ENCODE measurements around the gene RSPO1. TPM values are rescaled to one million over a fixed set of nuclear protein-coding genes. Genes with fewer than 3 reads are reported as not detected.

RSPO1 gene
- total and polyA plus RNA-seq, 2 donors (not counting 1 experiment from before 2014, with no cell fraction given), result not detected

- Histone ChIP-seq H3K27ac (ENCODE audit: low read length in 2 of 2) (no peak overlapping the region), H3K4me1 (ENCODE audit: control insufficient read depth in 2 of 2, insufficient read depth in 2 of 2, low read length in 2 of 2) (no peaks in the 10 kb centered on the region), H4K20me1 (ENCODE audit: control insufficient read depth, insufficient read depth, low read length, poor library complexity, severe bottlenecking) (no peaks in the 10 kb centered on the region), H3K4me3 (ENCODE audit: control extremely low read depth in 1 of 5, extremely low read depth in 1 of 5, insufficient read depth in 1 of 5, low read depth in 2 of 5, low read length in 4 of 5) (no peak overlapping the region), H3K9me3 (ENCODE audit: control extremely low read depth in 1 of 3, control insufficient read depth in 2 of 3, insufficient read depth in 1 of 3, low read length in 2 of 3) (no peaks in the 10 kb centered on the region), H2AFZ (ENCODE audit: insufficient read depth, low read depth, low read length, poor library complexity, severe bottlenecking) (peak overlapping the region; percentile 27), H3K4me2 (replicated peaks; ENCODE audit: low read depth, low read length, poor library complexity, severe bottlenecking) (no peak overlapping the region), H3K79me2 (ENCODE audit: control insufficient read depth, insufficient read depth, low read length) (no peaks in the 10 kb centered on the region), H3K36me3 (replicated peaks in 1 of 2; ENCODE audit: control extremely low read depth in 1 of 2, control insufficient read depth in 1 of 2, extremely low read depth in 1 of 2, insufficient read depth in 2 of 2, low read length in 1 of 2) (no peaks in the 10 kb centered on the region), H3K27me3 (replicated peaks in 1 of 4; ENCODE audit: control extremely low read depth in 1 of 4, control insufficient read depth in 3 of 4, insufficient read depth in 4 of 4, low read length in 3 of 4) (peaks cover 0 to 4% (median 2%) of the 10 kb centered on the region in 4 experiments), H3K9ac (ENCODE audit: low read length) (no peak overlapping the region)
- ChIA-PET CTCF (interaction anchor here (1.1 to 13.5 kb wide), 2 partner anchors 9 to 71 kb away, joined by 3 to 328 read pairs; no protein-coding TSS in a partner anchor), POLR2A (no interaction called here)
- Mint-ChIP-seq H3K27ac (no peak overlapping the region), H3K27me3 (peaks cover 15% of the 10 kb centered on the region), H3K4me3 (no peak overlapping the region), H3K9me3 (ENCODE audit: insufficient read depth) (no peaks in the 10 kb centered on the region), H3K4me1 (no peaks in the 10 kb centered on the region)
- intact Hi-C loops (cut with micrococcal nuclease), result no loop called here
- WGBS (ENCODE audit: insufficient coverage), result 38% methylated on average over 1 of the region's 2 CpGs
- no peak for DNase-seq
- no peak for ATAC-seq (ENCODE audit: low read depth)
- TF ChIP-seq EZH2 (IDR thresholded peaks at IDR 0.05; ENCODE audit: borderline replicate concordance, insufficient read depth, low read depth, low read length, poor library complexity, severe bottlenecking) (no peak), CTCF (IDR thresholded peaks at IDR 0.05) (no peak)
These were observed 25.7 kb downstream of the RSPO1 start for GRCh38 chr1:37609002-37609401.

DNA sequence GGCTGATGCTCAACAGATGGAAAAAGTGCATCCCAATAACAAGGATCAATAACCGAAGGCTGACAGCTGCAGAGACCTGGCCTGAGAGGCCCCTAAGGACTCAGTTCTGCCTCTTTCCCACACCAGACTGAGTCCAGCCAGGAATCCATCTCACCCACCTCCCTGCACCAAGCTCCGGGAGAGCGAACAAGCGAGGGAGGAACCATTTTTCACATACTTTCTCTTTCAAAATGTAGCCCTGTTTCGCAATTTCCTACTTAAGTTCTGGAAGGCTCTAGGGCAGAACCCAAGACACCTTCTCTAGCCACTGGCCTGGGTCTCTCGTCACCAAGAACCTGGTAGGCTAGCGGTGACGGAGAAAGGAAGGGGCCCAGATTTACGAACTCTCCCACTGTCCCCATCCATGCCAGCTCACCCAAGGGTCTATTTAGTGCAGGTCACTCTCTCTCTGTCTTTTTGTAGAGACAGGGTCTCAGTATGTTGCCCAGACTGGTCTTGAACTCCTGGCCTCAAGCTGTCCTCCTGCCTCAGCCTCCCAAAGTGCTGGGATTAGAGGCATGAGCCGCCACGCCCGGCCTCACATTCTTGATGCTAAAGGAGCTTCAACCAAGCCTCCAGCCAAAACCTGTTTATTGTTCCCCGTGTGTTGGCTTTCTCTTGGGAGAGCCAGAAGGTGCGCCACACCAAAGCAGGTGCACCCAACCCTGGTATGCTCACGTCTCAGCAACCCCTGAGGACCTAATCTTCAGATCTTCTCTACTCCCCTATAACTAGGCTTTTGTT, 28.0 kb downstream of the RSPO1 start:
- Histone ChIP-seq H3K79me2 (ENCODE audit: control insufficient read depth, insufficient read depth, low read length) (no peaks in the 10 kb centered on the region), H3K4me2 (replicated peaks; ENCODE audit: low read depth, low read length, poor library complexity, severe bottlenecking) (no peak overlapping the region), H3K36me3 (replicated peaks in 1 of 2; ENCODE audit: control extremely low read depth in 1 of 2, control insufficient read depth in 1 of 2, extremely low read depth in 1 of 2, insufficient read depth in 2 of 2, low read length in 1 of 2) (no peaks in the 10 kb centered on the region), H3K27me3 (replicated peaks in 1 of 4; ENCODE audit: control extremely low read depth in 1 of 4, control insufficient read depth in 3 of 4, insufficient read depth in 4 of 4, low read length in 3 of 4) (peaks cover 0 to 3% (median 0%) of the 10 kb centered on the region in 4 experiments), H3K9me3 (ENCODE audit: control extremely low read depth in 1 of 3, control insufficient read depth in 2 of 3, insufficient read depth in 1 of 3, low read length in 2 of 3) (no peaks in the 10 kb centered on the region), H3K9ac (ENCODE audit: low read length) (no peak overlapping the region), H4K20me1 (ENCODE audit: control insufficient read depth, insufficient read depth, low read length, poor library complexity, severe bottlenecking) (no peaks in the 10 kb centered on the region), H2AFZ (ENCODE audit: insufficient read depth, low read depth, low read length, poor library complexity, severe bottlenecking) (no peak overlapping the region), H3K27ac (ENCODE audit: low read length in 2 of 2) (no peak overlapping the region), H3K4me1 (ENCODE audit: control insufficient read depth in 2 of 2, insufficient read depth in 2 of 2, low read length in 2 of 2) (peaks cover 4% of the 10 kb centered on the region in 2 donors), H3K4me3 (ENCODE audit: control extremely low read depth in 1 of 5, extremely low read depth in 1 of 5, insufficient read depth in 1 of 5, low read depth in 2 of 5, low read length in 4 of 5) (no peak overlapping the region)
- CTCF ChIA-PET, result interaction anchor here (0.8 to 13.5 kb wide), 2 partner anchors 8 to 73 kb away, joined by 3 to 328 read pairs; no protein-coding TSS in a partner anchor
- POLR2A ChIA-PET, result no interaction called here
- Mint-ChIP-seq H3K4me3 (no peak overlapping the region), H3K27me3 (peaks cover 8% of the 10 kb centered on the region), H3K27ac (no peak overlapping the region), H3K9me3 (ENCODE audit: insufficient read depth) (no peaks in the 10 kb centered on the region), H3K4me1 (no peaks in the 10 kb centered on the region)
- intact Hi-C loops (cut with micrococcal nuclease), result no loop called here
- DNase-seq, result no peak
- 82% methylated on average over 15 of the region's 15 CpGs for WGBS (ENCODE audit: insufficient coverage)
- ATAC-seq (ENCODE audit: low read depth), result no peak
- TF ChIP-seq CTCF (IDR thresholded peaks at IDR 0.05), result no peak
- no peak for TF ChIP-seq EZH2 (IDR thresholded peaks at IDR 0.05; ENCODE audit: borderline replicate concordance, insufficient read depth, low read depth, low read length, poor library complexity, severe bottlenecking)

Data from B cell (primary cell).